H9 (cell line): ENCODE results near the gene FXN. TPM values are rescaled to one million over a fixed set of nuclear protein-coding genes. Genes with fewer than 3 reads are reported as not detected.
A peak's percentile ranks its signal among the peaks of the same experiment; 100 is the strongest.

Source experiments
- DNase-seq: peaks from one replicate; pipeline ENCODE4 v3.0.0-alpha.2; 2017
- H2AFZ ChIP-seq: one replicate; pipeline ENCODE4 v1.6.1; 2013; ENCODE audit warnings: mild to moderate bottlenecking, low read length, control low read depth, moderate library complexity
- H2AK5ac ChIP-seq: 2 replicates; pipeline ENCODE4 v1.6.1; 2013; ENCODE audit warnings: low read length, control low read depth, mixed read lengths; ENCODE audit not compliant: insufficient read length
- H2BK120ac ChIP-seq: one replicate; pipeline ENCODE4 v1.6.1; 2013; ENCODE audit warnings: low read depth, mild to moderate bottlenecking, low read length, control low read depth, inconsistent platforms; ENCODE audit not compliant: poor library complexity, severe bottlenecking
- H2BK12ac ChIP-seq: 2 replicates; pipeline ENCODE4 v1.6.1; 2013; ENCODE audit warnings: low read length, control low read depth, mixed read lengths, low read depth; ENCODE audit not compliant: insufficient read length
- H2BK15ac ChIP-seq: 2 replicates; pipeline ENCODE4 v1.6.1; 2013; ENCODE audit warnings: low read depth, low read length, control low read depth
- H2BK20ac ChIP-seq: one replicate; pipeline ENCODE4 v1.6.1; 2013; ENCODE audit warnings: low read depth, mild to moderate bottlenecking, low read length, control low read depth, inconsistent platforms; ENCODE audit not compliant: poor library complexity, severe bottlenecking
- H2BK5ac ChIP-seq: 2 replicates; pipeline ENCODE4 v1.6.1; 2013; ENCODE audit warnings: low read length, control low read depth, mixed read lengths; ENCODE audit not compliant: insufficient read length
- H3K14ac ChIP-seq: 2 replicates; pipeline ENCODE4 v1.6.1; 2013; ENCODE audit warnings: low read length, control low read depth; ENCODE audit not compliant: insufficient read depth
- H3K18ac ChIP-seq: 2 replicates; pipeline ENCODE4 v1.6.1; 2013; ENCODE audit warnings: low read depth, mild to moderate bottlenecking, mixed read lengths, low read length, control low read depth; ENCODE audit not compliant: insufficient read length
- H3K23ac ChIP-seq: 2 replicates; pipeline ENCODE4 v1.6.1; 2013; ENCODE audit warnings: low read length, control low read depth, mixed read lengths, low read depth; ENCODE audit not compliant: insufficient read length
- H3K23me2 ChIP-seq: 2 replicates; pipeline ENCODE4 v1.6.1; 2013; ENCODE audit warnings: low read depth, mild to moderate bottlenecking, mixed read lengths, low read length, control low read depth; ENCODE audit not compliant: insufficient read length, poor library complexity, severe bottlenecking
- H3K27ac ChIP-seq: 2 replicates; pipeline ENCODE4 v1.5.1; 2013; ENCODE audit warnings: low read length, control low read depth, mixed read lengths, low read depth; ENCODE audit not compliant: insufficient read length
- H3K27me3 ChIP-seq: 2 replicates; pipeline ENCODE4 v1.6.1; 2013; ENCODE audit warnings: low read length, control low read depth, inconsistent platforms; ENCODE audit not compliant: insufficient read depth
- H3K4ac ChIP-seq: 2 replicates; pipeline ENCODE4 v1.6.1; 2013; ENCODE audit warnings: low read depth, mild to moderate bottlenecking, control low read depth, inconsistent platforms, low read length, moderate library complexity
- H3K4me1 ChIP-seq: 2 replicates; pipeline ENCODE4 v1.6.1; 2013; ENCODE audit warnings: low read length, control low read depth, inconsistent platforms; ENCODE audit not compliant: insufficient read depth
- H3K4me2 ChIP-seq: 2 replicates; pipeline ENCODE4 v1.6.1; 2013; ENCODE audit warnings: low read length, control low read depth, mixed read lengths; ENCODE audit not compliant: insufficient read length, insufficient read depth
- H3K56ac ChIP-seq: 2 replicates; pipeline ENCODE4 v1.6.1; 2013; ENCODE audit warnings: low read depth, mild to moderate bottlenecking, mixed read lengths, low read length, control low read depth; ENCODE audit not compliant: insufficient read length
- H3K79me1 ChIP-seq: 2 replicates; pipeline ENCODE4 v1.6.1; 2013; ENCODE audit warnings: low read depth, mild to moderate bottlenecking, moderate library complexity, low read length, control low read depth, inconsistent platforms; ENCODE audit not compliant: insufficient read depth, poor library complexity, severe bottlenecking
- H3K79me2 ChIP-seq: 2 replicates; pipeline ENCODE4 v1.6.1; 2013; ENCODE audit warnings: low read length, control low read depth, inconsistent platforms; ENCODE audit not compliant: insufficient read depth
- H3K9ac ChIP-seq: 2 replicates; pipeline ENCODE4 v1.6.1; 2013; ENCODE audit warnings: low read length, control low read depth, mixed read lengths; ENCODE audit not compliant: insufficient read length; ENCODE audit errors: extremely low read depth
- H3K9me3 ChIP-seq: one replicate; pipeline ENCODE4 v1.6.1; 2013; ENCODE audit warnings: low read depth, low read length, inconsistent platforms; ENCODE audit not compliant: control insufficient read depth
- H3T11ph ChIP-seq: one replicate; pipeline ENCODE4 v1.6.1; 2013; ENCODE audit warnings: mild to moderate bottlenecking, low read length, control low read depth, inconsistent platforms
- H4K20me1 ChIP-seq: one replicate; pipeline ENCODE4 v1.6.1; 2013; ENCODE audit not compliant: control insufficient read depth, insufficient read length, insufficient read depth
- H4K5ac ChIP-seq: 2 replicates; pipeline ENCODE4 v1.6.1; 2013; ENCODE audit warnings: low read depth, mild to moderate bottlenecking, mixed read lengths, low read length, control low read depth; ENCODE audit not compliant: insufficient read length
- H4K8ac ChIP-seq: replicated peaks from 2 replicates; pipeline ENCODE4 v1.6.1; 2013; ENCODE audit warnings: low read length, control low read depth, mixed read lengths, low read depth; ENCODE audit not compliant: insufficient read length
- H4K91ac ChIP-seq: 2 replicates; pipeline ENCODE4 v1.6.1; 2013; ENCODE audit warnings: low read depth, mild to moderate bottlenecking, moderate library complexity, mixed read lengths, low read length, control low read depth; ENCODE audit not compliant: insufficient read length
- H3K27ac Mint-ChIP-seq, 3 experiments: 2 replicates in 2 of 3; 3 replicates in 1 of 3; pipeline ENCODE4 v1.8.0; 2020 to 2021; ENCODE audit warnings: mixed read lengths in 3 of 3, mild to moderate bottlenecking in 1 of 3, moderate library complexity in 1 of 3
- H3K27me3 Mint-ChIP-seq: 2 replicates; pipeline ENCODE4 v1.8.0; 2021; ENCODE audit warnings: low read depth, mild to moderate bottlenecking, moderate library complexity, mixed read lengths
- H3K36me3 Mint-ChIP-seq, 3 experiments: 2 replicates in 2 of 3; 3 replicates in 1 of 3; pipeline ENCODE4 v1.8.0; 2020 to 2021; ENCODE audit warnings: low read depth in 3 of 3, mixed read lengths in 3 of 3; ENCODE audit not compliant: insufficient read depth in 1 of 3
- H3K4me1 Mint-ChIP-seq, 2 experiments: 2 replicates each; pipeline ENCODE4 v1.8.0; 2020; ENCODE audit warnings: mixed read lengths in 2 of 2
- H3K4me3 Mint-ChIP-seq, 2 experiments: 2 replicates in 1 of 2; 3 replicates in 1 of 2; pipeline ENCODE4 v1.8.0; 2020 to 2021; ENCODE audit warnings: mild to moderate bottlenecking in 2 of 2, mixed read lengths in 2 of 2, moderate library complexity in 1 of 2
- H3K9me3 Mint-ChIP-seq, 2 experiments: 2 replicates in 1 of 2; 3 replicates in 1 of 2; pipeline ENCODE4 v1.8.0; 2020; ENCODE audit warnings: mild to moderate bottlenecking in 2 of 2, mixed read lengths in 2 of 2, moderate library complexity in 1 of 2
- WGBS: extraction: QIAGEN DNeasy Blood & Tissue Kit; methylation state at CpG from one replicate; pipeline ENCODE4 v1.1.7; 2013; ENCODE audit warnings: missing lambda C conversion rate, low lambda C conversion rate, mixed read lengths; ENCODE audit not compliant: insufficient read length; ENCODE audit errors: extremely low coverage; 5-methylcytosine and 5-hydroxymethylcytosine counted together
- total RNA-seq: library from RNA; stranded (reverse); gene quantifications from 2 replicates; pipeline ENCODE4 v1.2.1, GENCODE V29; 2021
- TF ChIP-seq, protein P1 (sequence below): fragments of 200-600 bp; sonication (generic); conservative IDR thresholded peaks from 3 replicates; pipeline ENCODE4 v1.8.0; 2021; ENCODE audit warnings: antibody characterized with exemption, mild to moderate bottlenecking

The FXN gene
- total RNA-seq, 1 experiment from 2014 or later: 34.4 TPM

GRCh38 chr9:69147041-69147834 lies 111.7 kb downstream of the FXN start:
- H3K27ac Mint-ChIP-seq: peak overlapping the region in 2 of 3 experiments; percentile 58 to 66; a peak in 4 of 7 replicates
- Histone ChIP-seq H2AK5ac (no peak overlapping the region), H3K9me3 (no peaks in the 10 kb centered on the region), H3K23me2 (no peaks in the 10 kb centered on the region), H2BK5ac (no peak overlapping the region), H2BK20ac (no peak overlapping the region), H4K8ac (no peak overlapping the region), H3K79me1 (peaks cover 5% of the 10 kb centered on the region), H3K56ac (no peak overlapping the region), H3K79me2 (peaks cover 6% of the 10 kb centered on the region; the same call in 1 of the 2 replicates), H3K4me1 (no peaks in the 10 kb centered on the region), H3K23ac (no peak overlapping the region), H3K27ac (no peak overlapping the region), H4K5ac (no peak overlapping the region), H2BK120ac (no peak overlapping the region), H2BK15ac (no peak overlapping the region), H2BK12ac (no peak overlapping the region), H3K9ac (no peak overlapping the region), H3K4ac (no peak overlapping the region), H3K18ac (no peak overlapping the region), H3K14ac (no peak overlapping the region), H2AFZ (no peak overlapping the region), H3K4me2 (no peak overlapping the region), H4K91ac (no peak overlapping the region), H4K20me1 (no peaks in the 10 kb centered on the region), H3K27me3 (no peaks in the 10 kb centered on the region), H3T11ph (no peak overlapping the region)
- H3K4me1 Mint-ChIP-seq: peaks cover 7 to 14% of the 10 kb centered on the region in 2 experiments
- H3K4me3 Mint-ChIP-seq: no peak overlapping the region
- peaks cover 7 to 26% (median 15%) of the 10 kb centered on the region in 3 experiments for H3K36me3 Mint-ChIP-seq
- no peaks in the 10 kb centered on the region for H3K27me3 Mint-ChIP-seq
- whole genome bisulfite sequencing: no CpG with 5 or more reads among the region's 11 CpGs
- no peaks in the 10 kb centered on the region for H3K9me3 Mint-ChIP-seq
- TF ChIP-seq, protein P1, sequence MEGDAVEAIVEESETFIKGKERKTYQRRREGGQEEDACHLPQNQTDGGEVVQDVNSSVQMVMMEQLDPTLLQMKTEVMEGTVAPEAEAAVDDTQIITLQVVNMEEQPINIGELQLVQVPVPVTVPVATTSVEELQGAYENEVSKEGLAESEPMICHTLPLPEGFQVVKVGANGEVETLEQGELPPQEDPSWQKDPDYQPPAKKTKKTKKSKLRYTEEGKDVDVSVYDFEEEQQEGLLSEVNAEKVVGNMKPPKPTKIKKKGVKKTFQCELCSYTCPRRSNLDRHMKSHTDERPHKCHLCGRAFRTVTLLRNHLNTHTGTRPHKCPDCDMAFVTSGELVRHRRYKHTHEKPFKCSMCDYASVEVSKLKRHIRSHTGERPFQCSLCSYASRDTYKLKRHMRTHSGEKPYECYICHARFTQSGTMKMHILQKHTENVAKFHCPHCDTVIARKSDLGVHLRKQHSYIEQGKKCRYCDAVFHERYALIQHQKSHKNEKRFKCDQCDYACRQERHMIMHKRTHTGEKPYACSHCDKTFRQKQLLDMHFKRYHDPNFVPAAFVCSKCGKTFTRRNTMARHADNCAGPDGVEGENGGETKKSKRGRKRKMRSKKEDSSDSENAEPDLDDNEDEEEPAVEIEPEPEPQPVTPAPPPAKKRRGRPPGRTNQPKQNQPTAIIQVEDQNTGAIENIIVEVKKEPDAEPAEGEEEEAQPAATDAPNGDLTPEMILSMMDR: no peak
- peak; percentile 8 for DNase-seq
